Stimulated activated naive CD4-positive, alpha-beta T cell (primary cell): Measurements from ENCODE around the gene PCDHA6.
"Not testable (repeated sequence)": the region's sequence is repeated elsewhere in the genome, so short reads cannot be mapped to it uniquely, and the experiment has no call there.

ENCODE experiments used
- DNase-seq, 6 experiments: peaks; one replicate each; lab custom pipeline; 2025; lab: John Stamatoyannopoulos, UW

Gene PCDHA6

DNA sequence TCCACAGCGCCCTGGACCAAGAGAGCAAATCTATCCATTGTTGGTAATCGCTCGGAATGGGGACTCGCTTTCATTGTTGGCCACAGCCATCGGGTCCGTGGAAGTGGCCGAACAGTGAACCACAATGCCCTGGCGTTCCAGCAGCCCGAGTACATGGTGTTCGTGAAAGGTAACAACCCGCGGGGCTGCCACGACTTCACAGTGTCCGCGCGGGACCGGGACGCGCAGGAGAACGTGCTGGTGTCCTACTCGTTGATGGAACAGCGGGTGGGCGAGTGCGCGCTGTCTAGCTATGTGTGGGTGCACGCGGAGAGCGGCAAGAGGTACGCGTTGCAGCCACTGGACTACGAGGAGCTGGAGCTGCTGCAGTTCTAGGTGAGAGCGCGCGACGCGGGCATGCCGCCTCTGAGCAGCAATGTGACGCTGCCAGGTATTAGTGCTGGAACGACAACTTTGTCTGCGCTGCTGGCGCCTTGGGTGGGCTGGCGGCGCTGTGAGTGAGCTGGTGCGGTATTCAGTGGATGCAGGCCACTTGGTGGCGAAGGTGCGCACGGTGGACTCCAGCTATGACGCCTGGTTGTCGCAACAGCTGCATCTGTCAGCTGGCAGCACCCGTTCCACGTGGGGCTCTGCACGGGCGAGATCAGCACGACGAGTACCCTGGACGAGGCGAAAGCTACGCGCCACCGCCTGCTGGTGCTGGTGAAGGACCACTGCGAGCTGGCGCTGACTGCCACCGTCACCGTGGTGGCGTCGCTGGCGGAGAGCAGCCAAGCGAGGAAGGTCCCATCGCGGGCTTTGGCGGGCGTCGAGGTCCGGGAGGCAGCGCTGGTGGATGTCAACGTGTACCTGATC lies 34.9 kb downstream of the PCDHA6 start:
- DNase-seq, result no peak

GRCh38 chr5:140868721-140869554 lies 41.2 kb downstream of the PCDHA6 start, which contains the start of gene PCDHA11:
PCDHA11 (plus strand) TSS chr5:140868957; CDS start chr5:140869104, 147 bp downstream.
- DNase-seq, result no peak

DNA sequence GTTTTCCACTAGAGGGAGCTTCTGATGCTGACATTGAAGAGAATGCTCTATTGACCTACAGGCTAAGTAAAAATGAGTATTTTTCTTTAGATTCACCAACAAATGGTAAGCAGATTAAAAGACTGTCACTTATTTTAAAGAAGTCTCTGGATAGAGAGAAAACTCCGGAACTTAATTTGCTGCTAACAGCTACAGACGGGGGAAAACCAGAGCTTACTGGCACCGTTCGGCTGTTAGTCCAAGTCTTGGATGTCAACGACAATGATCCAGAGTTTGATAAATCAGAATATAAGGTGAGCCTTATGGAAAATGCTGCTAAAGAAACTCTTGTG lies 41.8 kb downstream of the PCDHA6 start:
- no peak for DNase-seq

DNA sequence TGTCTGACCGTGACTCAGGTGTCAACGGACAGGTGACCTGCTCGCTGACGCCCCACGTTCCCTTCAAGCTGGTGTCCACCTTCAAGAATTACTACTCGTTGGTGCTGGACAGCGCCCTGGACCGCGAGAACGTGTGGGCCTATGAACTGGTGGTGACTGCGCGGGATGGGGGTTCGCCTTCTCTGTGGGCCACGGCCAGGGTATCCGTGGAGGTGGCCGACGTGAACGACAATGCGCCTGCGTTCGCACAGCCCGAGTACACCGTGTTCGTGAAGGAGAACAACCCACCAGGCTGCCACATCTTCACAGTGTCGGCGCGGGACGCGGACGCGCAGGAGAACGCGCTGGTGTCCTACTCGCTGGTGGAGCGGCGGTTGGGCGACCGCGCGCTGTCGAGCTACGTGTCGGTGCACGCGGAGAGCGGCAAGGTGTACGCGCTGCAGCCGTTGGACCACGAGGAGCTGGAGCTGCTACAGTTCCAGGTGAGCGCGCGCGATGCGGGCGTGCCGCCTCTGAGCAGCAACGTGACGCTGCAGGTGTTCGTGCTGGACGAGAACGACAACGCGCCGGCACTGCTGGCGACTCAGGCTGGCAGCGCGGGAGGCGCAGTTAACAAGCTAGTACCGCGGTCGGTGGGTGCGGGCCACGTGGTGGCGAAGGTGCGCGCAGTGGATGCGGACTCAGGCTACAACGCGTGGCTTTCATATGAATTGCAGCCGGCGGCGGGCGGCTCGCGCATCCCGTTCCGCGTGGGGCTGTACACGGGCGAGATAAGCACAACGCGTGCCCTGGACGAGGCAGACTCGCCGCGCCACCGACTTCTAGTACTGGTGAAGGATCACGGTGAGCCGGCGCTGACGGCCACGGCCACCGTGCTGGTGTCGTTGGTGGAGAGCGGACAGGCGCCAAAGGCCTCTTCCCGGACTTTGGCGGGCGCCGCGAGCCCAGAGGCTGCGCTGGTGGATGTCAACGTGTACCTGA lies 42.8 kb downstream of the PCDHA6 start:
- DNase-seq, result no peak

DNA sequence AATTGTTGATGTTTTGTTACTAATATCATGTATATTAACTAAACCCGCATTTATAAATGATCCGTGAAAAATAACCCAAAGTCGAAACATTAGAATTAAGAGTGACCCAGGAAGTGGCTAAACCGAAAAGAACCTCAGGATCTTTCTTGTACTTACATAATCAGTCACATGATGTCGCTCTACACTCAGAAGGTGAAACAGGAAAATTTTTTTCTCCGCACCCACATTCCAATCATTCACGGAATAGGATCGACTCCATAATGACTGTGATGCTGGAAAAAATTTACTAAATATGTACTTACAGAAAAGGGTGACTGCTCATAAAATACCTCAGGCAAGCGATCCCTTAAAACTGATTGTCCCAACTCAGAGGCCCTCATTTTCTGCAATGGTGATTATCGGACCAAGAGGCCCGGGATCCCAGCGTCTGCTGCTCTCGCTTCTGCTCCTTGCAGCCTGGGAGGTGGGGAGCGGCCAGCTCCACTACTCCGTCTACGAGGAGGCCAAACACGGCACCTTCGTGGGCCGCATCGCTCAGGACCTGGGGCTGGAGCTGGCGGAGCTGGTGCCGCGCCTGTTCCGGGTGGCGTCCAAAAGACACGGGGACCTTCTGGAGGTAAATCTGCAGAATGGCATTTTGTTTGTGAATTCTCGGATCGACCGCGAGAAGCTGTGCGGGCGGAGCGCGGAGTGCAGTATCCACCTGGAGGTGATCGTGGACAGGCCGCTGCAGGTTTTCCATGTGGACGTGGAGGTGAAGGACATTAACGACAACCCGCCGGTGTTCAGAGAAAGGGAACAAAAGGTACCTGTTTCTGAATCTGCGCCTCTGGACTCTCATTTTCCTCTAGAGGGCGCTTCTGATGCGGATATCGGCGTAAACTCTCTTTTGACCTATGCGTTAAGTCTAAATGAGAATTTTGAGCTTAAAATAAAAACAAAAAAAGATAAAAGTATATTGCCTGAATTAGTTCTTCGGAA lies 47.6 kb downstream of the PCDHA6 start, which contains the start of gene PCDHA12:
Gene PCDHA12 (plus strand): TSS at position 224 of the 981 bp plus-strand sequence. CDS start 165 bp downstream, at position 389.
- DNase-seq, result no peak

- DNase-seq, result not testable (repeated sequence)
Observed at GRCh38 chr5:140876541-140877261, 48.9 kb downstream of the PCDHA6 start.

GRCh38 chr5:140877262-140877581 lies 49.5 kb downstream of the PCDHA6 start:
- DNase-seq, result no peak
